HCT116 (cell line): Measurements from ENCODE around the gene HAX1. TPM values are rescaled to one million over a fixed set of nuclear protein-coding genes. Genes with fewer than 3 reads are reported as not detected.
"Not testable (repeated sequence)": the region's sequence is repeated elsewhere in the genome, so short reads cannot be mapped to it uniquely, and the experiment has no call there.

Experiments used
- ATAC-seq: fragments of 200-7000 bp; cut with Tn5 transposase; 2 replicates; pipeline ENCODE4 v1.9.1; 2020; ENCODE audit warnings: mild to moderate bottlenecking, moderate library complexity
- BruUV-seq: library from RNA; stranded (reverse); fragments of 400-500 nt; replicated peaks from 2 replicates; lab custom pipeline; 2021; lab: Mats Ljungman, UMichigan
- CTCF ChIA-PET: fragments of 300-600 bp; sonication (Branson Sonifier 250); formaldehyde crosslinking; loops from one replicate; lab custom pipeline; 2021; ENCODE audit warnings: antibody characterized with exemption; lab: Charles Lee
- POLR2A ChIA-PET: fragments of 300-600, 350-600 bp; sonication (Branson Sonifier 250); formaldehyde crosslinking; loops from one replicate; lab custom pipeline; 2021; ENCODE audit warnings: antibody characterized with exemption; lab: Charles Lee
- RAD21 ChIA-PET, 2 experiments: fragments of 300-600 bp; sonication (Branson Sonifier 250); formaldehyde crosslinking; loops; one replicate each; lab custom pipeline; 2023; ENCODE audit warnings: low total read pairs in 2 of 2; ENCODE audit not compliant: uncharacterized antibody in 2 of 2, unreplicated experiment in 2 of 2, low non-redundant PET in 1 of 2; lab: Charles Lee
- DNase-seq: peaks from one replicate; pipeline ENCODE4 v3.0.0-alpha.2; 2010; ENCODE audit warnings: low read depth, low spot score
- H2AFZ ChIP-seq: fragments of 200-600 bp; shearing (Covaris generic), sonication (generic); 2 replicates; pipeline ENCODE4 v1.6.1; 2017; ENCODE audit warnings: low read depth, mixed run types, mixed read lengths, antibody characterized with exemption, low read length; ENCODE audit not compliant: poor library complexity, severe bottlenecking
- H3K27ac ChIP-seq: 2 replicates; pipeline ENCODE4 v1.5.1; 2012; ENCODE audit warnings: low read depth, low read length
- H3K27me3 ChIP-seq: fragments of 200-600 bp; sonication (generic); 2 replicates; pipeline ENCODE4 v1.6.1; 2016; ENCODE audit warnings: mixed run types, low read length, mixed read lengths; ENCODE audit not compliant: insufficient read depth
- H3K36me3 ChIP-seq, 2 experiments: fragments of 200-500 bp in 1 of 2; fragments of 200-600 bp in 1 of 2; sonication (Bioruptor generic) in 1 of 2; sonication (generic) in 1 of 2; 2 replicates each; pipeline versions ENCODE4 v1.5.1 to v1.6.1; 2014 to 2016; ENCODE audit warnings: low read length in 2 of 2, inconsistent platforms in 1 of 2, mixed read lengths in 1 of 2, mixed run types in 1 of 2; ENCODE audit not compliant: insufficient read depth in 2 of 2, control insufficient read depth in 1 of 2
- H3K4me1 ChIP-seq, 2 experiments: fragments of 200-600 bp in 1 of 2; sonication (generic) in 1 of 2; 2 replicates each; pipeline versions ENCODE4 v1.5.1 to v1.6.1; 2012 to 2017; ENCODE audit warnings: low read length in 2 of 2, inconsistent platforms in 1 of 2, mild to moderate bottlenecking in 1 of 2, mixed read lengths in 1 of 2, mixed run types in 1 of 2, moderate library complexity in 1 of 2; ENCODE audit not compliant: insufficient read depth in 2 of 2, control insufficient read depth in 1 of 2
- H3K4me2 ChIP-seq: fragments of 200-600 bp; sonication (generic); 2 replicates; pipeline ENCODE4 v1.6.1; 2017; ENCODE audit warnings: mixed run types, low read length, mixed read lengths
- H3K4me3 ChIP-seq, 2 experiments: fragments of 200-600 bp in 1 of 2; sonication (generic) in 1 of 2; replicated peaks in 1 of 2; 2 replicates each; pipeline ENCODE4 v1.5.1; 2011 to 2016; ENCODE audit warnings: low read length in 2 of 2, control low read depth in 1 of 2, low read depth in 1 of 2, mild to moderate bottlenecking in 1 of 2, mixed read lengths in 1 of 2, mixed run types in 1 of 2
- H3K79me2 ChIP-seq: fragments of 200-600 bp; sonication (generic); 2 replicates; pipeline ENCODE4 v1.6.1; 2017; ENCODE audit warnings: mild to moderate bottlenecking, mixed run types, low read length, moderate library complexity, mixed read lengths; ENCODE audit not compliant: insufficient read depth
- H3K9ac ChIP-seq: fragments of 200-600 bp; sonication (generic); 2 replicates; pipeline ENCODE4 v1.6.1; 2016; ENCODE audit warnings: low read length, mixed read lengths
- H3K9me2 ChIP-seq: fragments of 200-600 bp; sonication (generic), shearing (Covaris generic); 2 replicates; pipeline ENCODE4 v1.6.1; 2017; ENCODE audit warnings: mixed run types, mild to moderate bottlenecking, moderate library complexity; ENCODE audit not compliant: insufficient read depth
- H3K9me3 ChIP-seq, 2 experiments: fragments of 200-500 bp in 1 of 2; fragments of 200-600 bp in 1 of 2; sonication (Bioruptor generic) in 1 of 2; sonication (generic) in 1 of 2; 2 replicates each; pipeline ENCODE4 v1.6.1; 2014 to 2017; ENCODE audit warnings: low read length in 2 of 2, mixed read lengths in 2 of 2, inconsistent platforms in 1 of 2, low read depth in 1 of 2, mild to moderate bottlenecking in 1 of 2, mixed run types in 1 of 2, moderate library complexity in 1 of 2; ENCODE audit not compliant: control insufficient read depth in 1 of 2, insufficient read depth in 1 of 2
- H4K20me1 ChIP-seq: fragments of 200-600 bp; sonication (generic), shearing (Covaris generic); 2 replicates; pipeline ENCODE4 v1.6.1; 2017; ENCODE audit warnings: mixed run types, mild to moderate bottlenecking, moderate library complexity; ENCODE audit not compliant: insufficient read depth
- CEBPB ChIP-seq: IDR thresholded peaks from 2 replicates; pipeline ENCODE4 v1.6.1; 2012; ENCODE audit warnings: low read depth
- ELF1 ChIP-seq: IDR thresholded peaks from 2 replicates; pipeline ENCODE4 v1.6.1; 2012; ENCODE audit warnings: low read depth, borderline replicate concordance
- RAD21 ChIP-seq: IDR thresholded peaks from 2 replicates; pipeline ENCODE4 v1.6.1; 2012; ENCODE audit warnings: low read depth, mild to moderate bottlenecking
- ZFX ChIP-seq: fragments of 450-650 bp; IDR thresholded peaks from 2 replicates; pipeline ENCODE4 v1.6.1; 2017
- intact Hi-C: fragments of 100-400 bp; cut with micrococcal nuclease; formaldehyde crosslinking; loops from 2 replicates; pipeline ENCODE4 v1.10.0; 2022
- total RNA-seq: library from RNA; stranded (reverse); gene quantifications from one replicate; pipeline ENCODE4 v1.2.1, GENCODE V29; 2021; ENCODE audit not compliant: unreplicated experiment
- TF ChIP-seq, protein P1 (sequence below): IDR thresholded peaks from 2 replicates; pipeline ENCODE4 v1.6.1; 2012

Gene HAX1
- total RNA-seq, 1 experiment from 2014 or later = 93.6 TPM

DNA sequence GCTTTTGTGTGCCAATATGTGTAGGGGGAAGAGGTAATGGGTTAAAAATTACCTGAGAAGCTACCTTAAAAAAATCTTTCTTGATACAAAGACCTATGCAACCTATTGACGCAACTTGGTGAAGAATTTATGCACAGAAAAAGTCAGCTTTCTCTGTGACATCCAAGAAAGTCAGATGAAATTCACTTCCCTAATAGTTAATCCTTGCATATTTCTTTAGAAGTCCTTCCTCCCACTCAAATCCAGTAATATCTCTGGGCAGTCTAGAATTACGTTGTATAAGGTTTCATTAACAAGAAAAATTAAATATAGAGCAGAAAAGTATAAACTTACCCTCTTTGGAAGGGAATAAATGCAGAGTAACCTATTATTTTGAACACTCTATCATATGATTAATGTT, 48.8 kb upstream of the HAX1 start:
- peaks cover 8 to 18% of the 10 kb centered on the region in 2 experiments; a peak in 3 of 4 replicates for H3K4me1 ChIP-seq
- no peaks in the 10 kb centered on the region for H3K27me3 ChIP-seq
- no TSS peak for BruUV-seq
- no peak for TF ChIP-seq ELF1
- TF ChIP-seq, protein P1, sequence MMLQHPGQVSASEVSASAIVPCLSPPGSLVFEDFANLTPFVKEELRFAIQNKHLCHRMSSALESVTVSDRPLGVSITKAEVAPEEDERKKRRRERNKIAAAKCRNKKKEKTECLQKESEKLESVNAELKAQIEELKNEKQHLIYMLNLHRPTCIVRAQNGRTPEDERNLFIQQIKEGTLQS = no peak
- no peak overlapping the region for H2AFZ ChIP-seq
- ATAC-seq (no peak), DNase-seq (no peak)
- CTCF ChIA-PET = no interaction called here
- H4K20me1 ChIP-seq = peaks cover 13% of the 10 kb centered on the region; the same call in 1 of the 2 replicates
- RAD21 ChIA-PET = no interaction called here
- peaks cover 11 to 27% of the 10 kb centered on the region in 2 experiments for H3K36me3 ChIP-seq
- no peak overlapping the region for H3K9ac ChIP-seq
- no peak overlapping the region for H3K4me2 ChIP-seq
- H3K9me2 ChIP-seq = no peaks in the 10 kb centered on the region
- H3K27ac ChIP-seq = no peak overlapping the region
- peaks cover 93% of the 10 kb centered on the region for H3K79me2 ChIP-seq
- no peak overlapping the region for H3K4me3 ChIP-seq
- POLR2A ChIA-PET = interaction anchor here (0.6 kb wide), 1 partner anchor 649 kb away, joined by 3 read pairs; no protein-coding TSS in a partner anchor
- intact Hi-C loops = no loop called here
- H3K9me3 ChIP-seq = no peaks in the 10 kb centered on the region

DNA sequence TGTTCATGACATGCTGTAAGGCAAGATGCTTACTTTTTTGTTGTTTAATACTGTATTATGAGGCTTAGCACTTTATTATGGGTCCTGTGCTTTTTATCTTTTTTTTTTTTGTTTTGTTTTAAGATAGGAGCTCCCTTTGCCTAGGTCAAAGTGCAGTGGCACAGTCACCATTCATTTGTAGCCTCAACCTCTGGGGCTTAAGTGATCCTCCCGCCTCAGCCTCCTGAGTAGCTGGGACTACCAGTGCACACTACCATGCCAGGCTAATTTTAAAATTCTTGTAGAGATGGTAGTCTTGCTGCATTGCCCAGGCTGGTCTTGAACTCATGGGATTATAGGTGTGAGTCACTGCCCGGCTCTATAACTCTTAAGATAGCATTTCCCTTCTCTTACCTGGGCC, 47.1 kb upstream of the HAX1 start:
- DNase-seq (no peak), ATAC-seq (no peak)
- H3K4me3 ChIP-seq = no peak overlapping the region
- H3K36me3 ChIP-seq = peaks cover 21 to 32% of the 10 kb centered on the region in 2 experiments
- RAD21 ChIA-PET = no interaction called here
- no peaks in the 10 kb centered on the region for H3K27me3 ChIP-seq
- peaks cover 13% of the 10 kb centered on the region; the same call in 1 of the 2 replicates for H4K20me1 ChIP-seq
- no peaks in the 10 kb centered on the region for H3K9me3 ChIP-seq
- H3K27ac ChIP-seq = no peak overlapping the region
- POLR2A ChIA-PET = no interaction called here
- CTCF ChIA-PET = no interaction called here
- no TSS peak for BruUV-seq
- H3K4me2 ChIP-seq = no peak overlapping the region
- peaks cover 4 to 9% of the 10 kb centered on the region in 2 experiments; a peak in 2 of 4 replicates for H3K4me1 ChIP-seq
- intact Hi-C loops = loop anchor here (5.0 kb wide), 1 partner anchor 37 kb away; no protein-coding TSS in a partner anchor
- TF ChIP-seq RAD21 = no peak
- TF ChIP-seq ZFX = no peak
- TF ChIP-seq CEBPB = no peak
- H2AFZ ChIP-seq = no peak overlapping the region
- no peak overlapping the region for H3K9ac ChIP-seq
- no peaks in the 10 kb centered on the region for H3K9me2 ChIP-seq
- peaks cover 94% of the 10 kb centered on the region for H3K79me2 ChIP-seq

DNA sequence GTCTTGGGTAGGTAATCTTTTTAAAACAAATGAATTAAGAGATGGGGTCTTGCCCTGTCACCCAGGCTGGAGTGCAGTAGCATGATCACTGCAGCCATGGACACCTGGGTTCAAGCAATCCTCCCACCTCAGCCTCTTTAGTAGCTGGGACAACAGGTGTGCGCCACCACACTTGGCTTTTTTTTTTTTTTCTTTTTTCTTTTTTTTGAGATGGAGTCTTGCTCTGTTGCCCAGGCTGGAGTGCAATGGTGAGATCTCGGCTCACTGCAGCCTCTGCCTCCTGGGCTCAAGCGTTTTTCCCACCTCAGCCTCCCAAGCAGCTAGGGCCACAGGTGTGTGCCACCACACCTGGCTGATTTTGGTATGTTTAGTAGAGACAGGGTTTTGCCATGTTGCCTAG, 41.3 kb upstream of the HAX1 start:
- POLR2A ChIA-PET = interaction anchor here (0.7 kb wide), 1 partner anchor 11 kb away, joined by 4 read pairs; the partner anchor contains the start of gene UBAP2L
- H3K4me3 ChIP-seq, CTCF ChIA-PET, H3K4me2 ChIP-seq, H4K20me1 ChIP-seq, H2AFZ ChIP-seq, H3K4me1 ChIP-seq, H3K9me2 ChIP-seq, H3K27ac ChIP-seq, RAD21 ChIA-PET, H3K27me3 ChIP-seq, DNase-seq, H3K9me3 ChIP-seq, intact Hi-C loops, H3K9ac ChIP-seq, ATAC-seq, BruUV-seq: not testable (repeated sequence)
- Histone ChIP-seq H3K79me2 (peaks cover 95% of the 10 kb centered on the region), H3K36me3 (peaks cover 42 to 51% of the 10 kb centered on the region in 2 experiments)

DNA sequence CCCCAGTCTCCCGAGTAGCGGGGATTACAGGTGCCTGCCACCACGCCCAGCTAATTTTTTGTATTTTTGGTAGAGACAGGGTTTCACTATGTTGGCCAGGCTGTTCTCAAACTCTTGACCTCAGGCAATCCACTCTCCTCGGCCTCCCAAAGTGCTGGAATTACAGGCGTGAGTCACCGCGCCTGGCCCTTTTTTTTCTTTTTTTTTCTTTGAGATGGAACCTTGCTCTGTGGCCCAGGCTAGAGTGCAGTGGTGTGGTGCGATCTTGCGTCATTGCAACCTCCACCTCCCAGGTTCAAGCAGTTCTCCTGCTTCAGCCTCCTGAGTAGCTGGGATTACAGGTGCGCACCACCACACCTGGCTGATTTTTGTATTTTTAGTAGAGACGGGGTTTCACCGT, 39.3 kb upstream of the HAX1 start:
- ATAC-seq, H3K27me3 ChIP-seq, intact Hi-C loops, CTCF ChIA-PET, POLR2A ChIA-PET, H2AFZ ChIP-seq, BruUV-seq, H3K4me1 ChIP-seq, H3K4me2 ChIP-seq, H3K27ac ChIP-seq, DNase-seq, H3K9ac ChIP-seq, RAD21 ChIA-PET, H3K9me3 ChIP-seq, H3K9me2 ChIP-seq, H4K20me1 ChIP-seq, H3K4me3 ChIP-seq: not testable (repeated sequence)
- Histone ChIP-seq H3K79me2 (peaks cover 96% of the 10 kb centered on the region), H3K36me3 (peaks cover 51 to 65% of the 10 kb centered on the region in 2 experiments)
